Mesendoderm (in vitro differentiated cells): ENCODE data around the gene NLGN1.

Experiments used
- DNase-seq: peaks from one replicate; pipeline ENCODE4 v3.0.0; 2013
- H2AK5ac ChIP-seq: 2 replicates; pipeline ENCODE4 v1.6.1; 2013; ENCODE audit warnings: low read length, inconsistent platforms
- H2BK120ac ChIP-seq: 2 replicates; pipeline ENCODE4 v1.6.1; 2013; ENCODE audit warnings: low read depth, mild to moderate bottlenecking, low read length, moderate library complexity, mixed read lengths
- H2BK15ac ChIP-seq: replicated peaks from 2 replicates; pipeline ENCODE4 v1.6.1; 2013; ENCODE audit warnings: low read depth, mild to moderate bottlenecking, moderate library complexity
- H2BK5ac ChIP-seq: 2 replicates; pipeline ENCODE4 v1.6.1; 2013; ENCODE audit warnings: low read length, inconsistent platforms
- H3K18ac ChIP-seq: 2 replicates; pipeline ENCODE4 v1.6.1; 2013; ENCODE audit warnings: mild to moderate bottlenecking, low read length, mixed read lengths
- H3K23ac ChIP-seq: one replicate; pipeline ENCODE4 v1.6.1; 2013; ENCODE audit warnings: low read length
- H3K27ac ChIP-seq: 2 replicates; pipeline ENCODE4 v1.5.1; 2013; ENCODE audit warnings: low read depth, mild to moderate bottlenecking, inconsistent platforms, low read length, moderate library complexity
- H3K27me3 ChIP-seq: 2 replicates; pipeline ENCODE4 v1.6.1; 2013; ENCODE audit warnings: low read length, control low read depth, mild to moderate bottlenecking, inconsistent platforms; ENCODE audit not compliant: insufficient read depth, poor library complexity
- H3K36me3 ChIP-seq: 2 replicates; pipeline ENCODE4 v1.6.1; 2013; ENCODE audit warnings: low read length, inconsistent platforms; ENCODE audit not compliant: control insufficient read depth, insufficient read depth
- H3K4ac ChIP-seq: one replicate; pipeline ENCODE4 v1.6.1; 2013; ENCODE audit warnings: low read depth, mild to moderate bottlenecking, low read length, moderate library complexity
- H3K4me1 ChIP-seq: 2 replicates; pipeline ENCODE4 v1.6.1; 2013; ENCODE audit warnings: low read depth, low read length, inconsistent platforms; ENCODE audit not compliant: control insufficient read depth
- H3K4me2 ChIP-seq: 2 replicates; pipeline ENCODE4 v1.6.1; 2013; ENCODE audit warnings: low read length
- H3K4me3 ChIP-seq: 2 replicates; pipeline ENCODE4 v1.5.1; 2013; ENCODE audit warnings: mild to moderate bottlenecking, low read length
- H3K56ac ChIP-seq: one replicate; pipeline ENCODE4 v1.6.1; 2013; ENCODE audit warnings: low read length
- H3K79me1 ChIP-seq: 2 replicates; pipeline ENCODE4 v1.6.1; 2013; ENCODE audit warnings: low read length, inconsistent platforms
- H3K79me2 ChIP-seq: 2 replicates; pipeline ENCODE4 v1.6.1; 2013; ENCODE audit warnings: mild to moderate bottlenecking, low read length; ENCODE audit not compliant: control insufficient read depth, insufficient read depth
- H3K9ac ChIP-seq: 2 replicates; pipeline ENCODE4 v1.6.1; 2013; ENCODE audit warnings: low read length, inconsistent platforms
- H4K5ac ChIP-seq: one replicate; pipeline ENCODE4 v1.6.1; 2013; ENCODE audit warnings: low read length
- H4K8ac ChIP-seq: one replicate; pipeline ENCODE4 v1.6.1; 2013; ENCODE audit warnings: low read depth, mild to moderate bottlenecking, control low read depth, low read length, moderate library complexity
- WGBS: extraction: QIAGEN DNeasy Blood & Tissue Kit; methylation state at CpG from one replicate; pipeline ENCODE4 v1.1.7; 2013; ENCODE audit warnings: low lambda C conversion rate, missing lambda C conversion rate; ENCODE audit not compliant: insufficient coverage; ENCODE audit errors: extremely low coverage; 5-methylcytosine and 5-hydroxymethylcytosine counted together

Gene NLGN1

DNA sequence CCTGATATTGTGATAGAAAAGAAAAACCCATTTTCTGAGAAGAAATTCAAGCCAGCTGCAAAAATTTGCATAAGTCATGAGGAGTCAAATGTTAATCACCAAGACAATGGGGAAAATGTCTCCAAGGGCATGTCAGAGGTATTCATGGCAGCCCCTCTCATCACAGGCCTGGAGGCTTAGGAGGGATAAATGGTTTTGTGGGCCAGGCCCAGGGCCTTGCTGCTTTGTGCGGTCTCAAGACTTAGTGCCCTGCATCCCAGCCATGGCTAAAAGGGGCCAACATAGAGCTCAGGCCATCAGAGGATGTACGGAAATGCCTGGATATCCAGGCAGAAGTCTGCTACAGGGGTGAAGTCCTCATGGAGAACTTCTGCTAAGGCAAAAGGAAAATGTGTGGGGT is 631.1 kb downstream of the NLGN1 start:
- H3K79me2 ChIP-seq: no peaks in the 10 kb centered on the region
- no peak overlapping the region for H3K4ac ChIP-seq
- H3K4me2 ChIP-seq: no peak overlapping the region
- no peak overlapping the region for H3K56ac ChIP-seq
- no peak overlapping the region for H2BK120ac ChIP-seq
- no peak overlapping the region for H3K9ac ChIP-seq
- H3K4me3 ChIP-seq: no peak overlapping the region
- WGBS: no CpG with 5 or more reads among the region's 2 CpGs
- no peak overlapping the region for H2BK15ac ChIP-seq
- H3K36me3 ChIP-seq: no peaks in the 10 kb centered on the region
- no peak for DNase-seq
- no peak overlapping the region for H4K8ac ChIP-seq
- H3K18ac ChIP-seq: no peak overlapping the region
- H3K27me3 ChIP-seq: no peaks in the 10 kb centered on the region
- H3K23ac ChIP-seq: no peak overlapping the region
- H2AK5ac ChIP-seq: no peak overlapping the region
- no peak overlapping the region for H3K27ac ChIP-seq
- H3K79me1 ChIP-seq: no peaks in the 10 kb centered on the region
- H4K5ac ChIP-seq: no peak overlapping the region
- no peak overlapping the region for H2BK5ac ChIP-seq
- H3K4me1 ChIP-seq: no peaks in the 10 kb centered on the region

DNA sequence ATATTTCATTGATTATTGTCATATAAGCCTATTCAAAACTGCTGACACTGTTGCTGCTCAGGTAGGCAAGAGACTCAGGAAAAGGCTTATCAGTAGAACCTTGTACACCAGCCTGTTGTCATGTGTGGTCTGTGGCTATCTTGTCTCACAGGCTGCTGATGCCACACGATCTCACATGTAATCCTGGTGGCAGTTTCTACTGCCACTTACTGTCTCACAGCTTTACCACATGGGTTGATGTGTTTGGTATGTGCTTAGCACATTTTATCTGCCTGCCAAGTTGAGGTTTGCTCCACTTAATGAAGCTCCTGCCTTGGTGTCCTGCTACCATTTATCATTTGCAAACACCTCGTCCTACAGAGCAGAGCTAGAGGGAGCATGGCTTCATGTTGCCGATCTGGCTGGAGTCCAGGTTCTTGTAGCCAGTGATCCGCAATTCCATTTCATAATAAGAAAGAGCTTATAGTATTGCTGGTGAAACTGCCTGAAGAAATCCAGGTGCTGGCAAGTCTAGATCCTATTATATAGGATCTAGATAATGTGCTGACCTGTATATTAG is 637.9 kb downstream of the NLGN1 start:
- Histone ChIP-seq H3K79me1 (no peaks in the 10 kb centered on the region), H3K4me1 (no peaks in the 10 kb centered on the region), H3K4me3 (no peak overlapping the region), H2BK15ac (no peak overlapping the region), H2AK5ac (no peak overlapping the region), H2BK120ac (no peak overlapping the region), H3K9ac (no peak overlapping the region), H4K8ac (no peak overlapping the region), H4K5ac (no peak overlapping the region), H3K4ac (no peak overlapping the region), H3K79me2 (no peaks in the 10 kb centered on the region), H3K56ac (no peak overlapping the region), H3K27ac (no peak overlapping the region), H3K23ac (no peak overlapping the region), H2BK5ac (no peak overlapping the region), H3K27me3 (no peaks in the 10 kb centered on the region), H3K36me3 (no peaks in the 10 kb centered on the region), H3K4me2 (no peak overlapping the region), H3K18ac (no peak overlapping the region)
- peak; percentile 22 for DNase-seq
- WGBS: no CpG with 5 or more reads among the region's 4 CpGs

DNA sequence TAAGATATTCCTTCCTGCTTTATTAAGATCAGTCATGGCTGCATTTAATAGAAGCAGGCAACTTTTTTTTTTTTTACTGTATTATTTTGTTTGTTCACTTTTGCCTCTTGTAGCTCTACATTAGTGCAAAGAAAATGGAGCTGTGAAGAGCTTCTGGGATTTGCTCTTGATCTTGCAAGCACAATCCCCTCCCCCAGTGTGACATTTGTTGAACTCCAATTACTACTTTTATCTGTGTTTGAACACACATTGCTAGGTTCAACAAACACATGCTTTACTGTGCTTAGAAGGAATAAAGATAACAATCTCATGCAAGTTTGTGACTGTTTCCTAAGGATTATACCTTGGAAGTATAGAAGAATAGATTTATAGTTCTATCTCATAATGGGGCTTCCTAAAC is 648.8 kb downstream of the NLGN1 start:
- H3K4ac ChIP-seq: no peak overlapping the region
- no peaks in the 10 kb centered on the region for H3K4me1 ChIP-seq
- H3K4me2 ChIP-seq: no peak overlapping the region
- no peak overlapping the region for H3K9ac ChIP-seq
- no peak overlapping the region for H3K18ac ChIP-seq
- no peak overlapping the region for H4K8ac ChIP-seq
- H2BK120ac ChIP-seq: no peak overlapping the region
- no peak overlapping the region for H3K27ac ChIP-seq
- H3K4me3 ChIP-seq: no peak overlapping the region
- no peaks in the 10 kb centered on the region for H3K36me3 ChIP-seq
- no peaks in the 10 kb centered on the region for H3K27me3 ChIP-seq
- H4K5ac ChIP-seq: no peak overlapping the region
- H3K79me1 ChIP-seq: no peaks in the 10 kb centered on the region
- H2AK5ac ChIP-seq: no peak overlapping the region
- no peak overlapping the region for H3K23ac ChIP-seq
- no peaks in the 10 kb centered on the region for H3K79me2 ChIP-seq
- DNase-seq: peak; percentile 60
- no peak overlapping the region for H3K56ac ChIP-seq
- H2BK5ac ChIP-seq: no peak overlapping the region
- no peak overlapping the region for H2BK15ac ChIP-seq

DNA sequence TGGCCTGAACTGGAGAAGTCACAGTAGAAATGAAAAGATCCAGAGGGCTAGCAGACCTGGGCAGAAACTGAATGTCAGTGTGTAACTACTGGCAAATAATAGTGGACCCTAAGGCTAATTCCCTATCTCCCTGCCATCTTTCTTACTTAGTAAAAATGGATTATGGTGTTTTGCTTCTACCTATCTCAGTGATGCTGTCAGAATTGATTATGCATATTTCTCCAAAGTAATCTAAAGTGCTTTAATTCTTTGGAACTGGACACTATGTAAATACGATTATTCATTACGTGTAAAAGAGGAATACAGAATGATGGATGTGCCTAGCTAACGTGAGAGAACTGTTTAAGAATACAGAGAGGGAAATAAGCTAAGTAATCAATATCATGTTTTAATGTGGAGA is 651.9 kb downstream of the NLGN1 start:
- H3K79me2 ChIP-seq: no peaks in the 10 kb centered on the region
- no peaks in the 10 kb centered on the region for H3K36me3 ChIP-seq
- no peak overlapping the region for H3K9ac ChIP-seq
- H3K23ac ChIP-seq: no peak overlapping the region
- DNase-seq: no peak
- H4K8ac ChIP-seq: no peak overlapping the region
- H2BK5ac ChIP-seq: no peak overlapping the region
- H3K79me1 ChIP-seq: no peaks in the 10 kb centered on the region
- no peak overlapping the region for H3K27ac ChIP-seq
- no peak overlapping the region for H3K56ac ChIP-seq
- no CpG with 5 or more reads among the region's 3 CpGs for whole genome bisulfite sequencing
- H3K18ac ChIP-seq: no peak overlapping the region
- no peak overlapping the region for H2AK5ac ChIP-seq
- no peak overlapping the region for H2BK15ac ChIP-seq
- no peak overlapping the region for H4K5ac ChIP-seq
- H3K4me3 ChIP-seq: no peak overlapping the region
- no peaks in the 10 kb centered on the region for H3K4me1 ChIP-seq
- no peak overlapping the region for H2BK120ac ChIP-seq
- H3K4ac ChIP-seq: no peak overlapping the region
- no peaks in the 10 kb centered on the region for H3K27me3 ChIP-seq
- H3K4me2 ChIP-seq: no peak overlapping the region

DNA sequence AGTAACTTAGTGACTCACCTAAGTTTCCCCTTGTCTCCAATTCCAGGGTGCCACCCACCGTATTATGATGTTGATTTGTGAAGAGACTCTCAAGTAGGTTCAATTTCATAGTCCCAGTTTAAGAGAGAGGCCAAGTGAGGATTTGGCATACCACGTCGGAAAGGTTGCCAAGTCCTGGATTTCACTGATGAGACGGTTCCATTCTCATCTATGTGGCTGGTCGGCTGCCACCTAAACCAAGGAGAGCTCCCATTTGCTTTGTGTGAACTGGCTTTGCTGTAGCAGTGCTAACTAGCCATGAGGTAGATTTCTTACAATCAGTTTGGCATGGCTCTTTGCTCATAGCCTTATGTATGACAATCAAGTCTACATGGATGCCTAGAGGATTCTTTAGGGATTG is 653.6 kb downstream of the NLGN1 start:
- H2AK5ac ChIP-seq: no peak overlapping the region

DNA sequence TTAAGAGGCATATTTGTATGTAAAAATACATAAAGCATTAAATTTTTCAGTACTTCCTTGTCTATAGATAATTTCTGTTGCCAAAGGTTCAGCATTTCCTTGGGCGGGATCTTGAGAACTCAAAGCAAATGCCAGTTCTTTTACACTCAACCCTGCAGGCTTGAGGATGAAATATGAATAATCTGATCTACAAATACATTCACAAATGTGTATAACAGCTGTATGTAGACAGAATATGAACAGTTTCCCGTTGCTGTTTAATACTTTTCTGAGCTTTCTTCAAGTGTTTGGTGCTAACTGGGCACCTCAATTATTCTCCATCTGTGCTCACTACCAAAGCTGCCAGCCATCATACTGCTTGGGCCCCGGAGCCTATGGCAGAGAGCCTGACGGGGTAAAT is 661.3 kb downstream of the NLGN1 start:
- no peak overlapping the region for H4K8ac ChIP-seq
- no peak overlapping the region for H3K9ac ChIP-seq
- no peak overlapping the region for H3K27ac ChIP-seq
- no peak overlapping the region for H2BK120ac ChIP-seq
- H2BK15ac ChIP-seq: no peak overlapping the region
- H3K23ac ChIP-seq: no peak overlapping the region
- H3K4ac ChIP-seq: no peak overlapping the region
- no peaks in the 10 kb centered on the region for H3K27me3 ChIP-seq
- no peak overlapping the region for H2AK5ac ChIP-seq
- DNase-seq: no peak
- H3K4me1 ChIP-seq: no peaks in the 10 kb centered on the region
- H4K5ac ChIP-seq: no peak overlapping the region
- no peak overlapping the region for H3K4me2 ChIP-seq
- H3K56ac ChIP-seq: no peak overlapping the region
- H3K36me3 ChIP-seq: no peaks in the 10 kb centered on the region
- H3K79me1 ChIP-seq: no peaks in the 10 kb centered on the region
- no peak overlapping the region for H3K18ac ChIP-seq
- no peak overlapping the region for H3K4me3 ChIP-seq
- no CpG with 5 or more reads among the region's 4 CpGs for WGBS
- no peak overlapping the region for H2BK5ac ChIP-seq
- no peaks in the 10 kb centered on the region for H3K79me2 ChIP-seq

More for the DNA sequence above, 653.6 kb downstream of the NLGN1 start:
- Histone ChIP-seq H3K4ac (no peak overlapping the region), H3K27me3 (no peaks in the 10 kb centered on the region), H2BK5ac (no peak overlapping the region), H2BK120ac (no peak overlapping the region), H3K56ac (no peak overlapping the region), H3K4me2 (no peak overlapping the region), H3K79me2 (no peaks in the 10 kb centered on the region), H4K8ac (no peak overlapping the region), H4K5ac (no peak overlapping the region), H3K23ac (no peak overlapping the region), H3K36me3 (no peaks in the 10 kb centered on the region), H3K18ac (no peak overlapping the region), H3K9ac (no peak overlapping the region), H3K79me1 (no peaks in the 10 kb centered on the region), H3K4me1 (no peaks in the 10 kb centered on the region), H3K27ac (no peak overlapping the region), H3K4me3 (no peak overlapping the region), H2BK15ac (no peak overlapping the region)
- DNase-seq: no peak
- no CpG with 5 or more reads among the region's 5 CpGs for WGBS
